NT2/D1 (cell line): ENCODE measurements around the gene RAB7A.

Experiments used
- YY1 ChIP-seq: IDR thresholded peaks from 2 replicates; pipeline ENCODE4 v1.6.1; 2011; ENCODE audit not compliant: insufficient read length, insufficient read depth
- ZNF274 ChIP-seq: IDR thresholded peaks from 2 replicates; pipeline ENCODE4 v1.6.1; 2011; ENCODE audit warnings: mild to moderate bottlenecking, low read depth, low read length

DNA sequence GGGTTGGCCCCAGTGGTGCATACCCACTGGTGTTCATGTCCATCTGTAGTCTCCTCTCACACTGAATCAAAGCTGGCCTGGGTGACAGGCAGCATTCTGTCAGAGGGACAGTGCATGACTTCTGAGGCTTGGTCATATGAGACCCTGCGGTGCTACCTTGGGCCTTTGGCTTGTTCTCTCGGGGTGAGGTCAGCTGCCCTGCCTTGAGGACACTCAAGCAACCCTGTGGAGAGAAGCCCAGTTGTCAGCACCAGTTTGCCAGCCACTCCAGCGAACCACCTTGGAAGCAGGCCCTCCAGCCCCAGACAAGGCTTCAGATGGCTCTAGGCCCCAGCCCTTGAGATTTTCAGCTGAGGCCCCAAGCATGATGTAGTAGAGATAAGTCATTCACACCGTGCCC is 16.9 kb upstream of the RAB7A start:
- TF ChIP-seq ZNF274: no peak
- no peak for TF ChIP-seq YY1
